HG03175 (cell line): ENCODE data around the gene EIF2B5.
"Not testable (repeated sequence)": the region's sequence is repeated elsewhere in the genome, so short reads cannot be mapped to it uniquely, and the experiment has no call there.

ENCODE experiments used
- ATAC-seq: cut with Tn5 transposase; IDR thresholded peaks from one replicate; pipeline ENCODE4 v1.9.1; 2021; ENCODE audit warnings: mild to moderate bottlenecking, moderate library complexity; ENCODE audit not compliant: unreplicated experiment

Gene EIF2B5

DNA sequence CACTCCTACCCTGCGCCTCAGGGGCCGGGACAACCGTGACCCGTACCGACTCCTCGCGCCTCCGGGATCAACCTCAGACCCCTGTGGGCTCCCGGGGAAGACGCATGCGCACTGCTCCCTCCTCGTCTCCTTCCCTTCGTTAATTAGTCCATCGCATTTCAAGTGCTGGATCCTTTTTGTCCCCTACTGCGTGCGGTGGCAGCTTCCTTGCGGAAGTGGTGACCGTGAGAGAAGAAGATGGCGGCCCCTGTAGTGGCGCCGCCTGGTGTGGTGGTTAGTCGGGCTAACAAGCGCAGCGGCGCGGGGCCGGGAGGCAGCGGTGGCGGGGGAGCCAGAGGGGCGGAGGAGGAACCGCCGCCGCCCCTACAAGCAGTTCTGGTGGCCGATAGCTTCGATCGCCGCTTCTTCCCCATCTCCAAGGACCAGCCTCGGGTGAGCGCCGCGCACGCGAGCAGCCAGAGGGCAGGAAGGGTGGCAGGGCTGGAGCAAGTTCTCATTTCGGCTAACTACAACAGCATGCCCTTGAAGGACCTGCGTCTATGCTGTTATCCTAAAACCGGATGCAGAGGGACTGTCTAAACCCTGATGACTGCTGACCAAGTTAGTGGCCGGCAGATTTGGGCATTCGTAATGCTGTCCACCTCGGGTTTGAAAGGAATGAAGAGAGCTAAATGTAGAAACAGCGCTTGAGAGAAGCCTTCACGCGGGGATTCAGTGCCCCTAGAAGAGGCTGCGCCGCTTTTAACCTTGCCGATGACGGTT lies at the start of gene EIF2B5:
Gene EIF2B5 (plus strand): TSS at position 210 of the 762 bp plus-strand sequence. CDS start 28 bp downstream, at position 238.
- ATAC-seq = peak; percentile 92

DNA sequence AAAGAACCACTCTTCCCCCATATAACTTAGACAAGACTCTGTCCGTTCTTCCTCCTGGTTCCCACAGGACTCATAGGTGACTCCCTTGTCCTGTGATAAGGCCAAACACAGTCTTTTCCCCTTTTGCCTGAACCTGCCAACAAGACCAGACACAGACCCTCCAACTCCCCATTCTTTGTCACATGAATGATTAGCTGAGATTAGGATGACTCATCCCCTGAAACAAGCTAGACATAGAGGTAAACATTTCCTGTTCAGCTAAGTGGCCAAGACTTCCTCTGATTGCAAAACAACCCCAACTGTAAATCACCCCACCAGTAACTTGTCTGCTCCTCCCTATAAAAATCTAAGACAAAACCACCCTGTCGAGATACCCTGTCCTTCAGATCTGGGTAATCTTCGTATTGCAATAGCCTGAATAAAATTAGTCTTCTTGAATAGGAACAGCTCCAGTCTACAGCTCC lies 49.7 kb upstream of the EIF2B5 start:
- ATAC-seq = no peak

GRCh38 chr3:184092199-184092598 lies 43.0 kb upstream of the EIF2B5 start:
- no peak for ATAC-seq

DNA sequence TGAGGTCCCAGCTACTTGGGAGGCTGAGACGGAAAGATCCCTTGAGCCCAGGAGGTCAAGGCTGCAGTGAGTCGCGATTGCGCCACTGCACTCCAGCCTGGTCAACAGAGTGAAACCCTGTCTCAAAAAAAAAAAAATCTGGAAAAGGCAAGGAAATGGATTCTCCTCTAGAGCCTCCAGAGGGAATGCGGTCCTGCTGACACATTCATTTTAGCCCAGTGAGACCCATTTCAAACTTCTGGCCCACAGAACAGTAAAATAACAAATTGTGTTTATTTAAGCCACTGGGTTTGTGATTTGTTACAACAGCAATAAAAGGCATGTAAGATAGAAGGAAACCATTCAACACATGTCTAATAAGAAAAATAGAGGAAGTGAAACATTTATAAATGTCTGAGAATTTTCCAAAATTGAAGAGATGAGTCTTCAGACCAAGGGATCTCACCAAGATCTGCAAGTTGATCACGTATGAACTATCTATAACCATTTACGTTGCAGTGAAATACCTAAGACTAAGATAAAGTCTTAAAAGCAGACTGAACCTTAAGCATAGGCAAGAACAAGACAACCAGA lies 38.3 kb upstream of the EIF2B5 start, which contains the start of gene HTR3E:
Gene HTR3E (plus strand): TSS at position 254 of the 573 bp plus-strand sequence. CDS start 466 bp downstream, outside the sequence.
- ATAC-seq = no peak

DNA sequence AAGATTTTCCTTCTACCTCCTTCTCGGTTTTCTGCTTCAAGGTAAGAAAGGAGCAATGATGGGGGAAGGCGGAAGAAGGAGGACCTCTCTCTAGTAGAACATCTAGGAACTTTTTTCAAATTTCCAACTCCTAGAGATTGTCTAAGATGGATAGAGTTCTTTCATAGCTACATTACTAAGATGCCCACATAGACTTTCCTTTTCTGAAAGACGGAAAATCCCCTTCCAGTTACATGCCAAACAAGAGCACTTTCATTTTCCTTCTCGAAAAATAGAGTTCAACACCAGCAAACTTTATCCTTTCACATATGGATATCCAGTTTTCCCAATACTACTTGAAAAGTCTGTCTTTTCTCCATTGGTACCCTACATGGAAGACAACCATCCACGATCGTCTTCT lies 37.6 kb upstream of the EIF2B5 start:
- no peak for ATAC-seq

DNA sequence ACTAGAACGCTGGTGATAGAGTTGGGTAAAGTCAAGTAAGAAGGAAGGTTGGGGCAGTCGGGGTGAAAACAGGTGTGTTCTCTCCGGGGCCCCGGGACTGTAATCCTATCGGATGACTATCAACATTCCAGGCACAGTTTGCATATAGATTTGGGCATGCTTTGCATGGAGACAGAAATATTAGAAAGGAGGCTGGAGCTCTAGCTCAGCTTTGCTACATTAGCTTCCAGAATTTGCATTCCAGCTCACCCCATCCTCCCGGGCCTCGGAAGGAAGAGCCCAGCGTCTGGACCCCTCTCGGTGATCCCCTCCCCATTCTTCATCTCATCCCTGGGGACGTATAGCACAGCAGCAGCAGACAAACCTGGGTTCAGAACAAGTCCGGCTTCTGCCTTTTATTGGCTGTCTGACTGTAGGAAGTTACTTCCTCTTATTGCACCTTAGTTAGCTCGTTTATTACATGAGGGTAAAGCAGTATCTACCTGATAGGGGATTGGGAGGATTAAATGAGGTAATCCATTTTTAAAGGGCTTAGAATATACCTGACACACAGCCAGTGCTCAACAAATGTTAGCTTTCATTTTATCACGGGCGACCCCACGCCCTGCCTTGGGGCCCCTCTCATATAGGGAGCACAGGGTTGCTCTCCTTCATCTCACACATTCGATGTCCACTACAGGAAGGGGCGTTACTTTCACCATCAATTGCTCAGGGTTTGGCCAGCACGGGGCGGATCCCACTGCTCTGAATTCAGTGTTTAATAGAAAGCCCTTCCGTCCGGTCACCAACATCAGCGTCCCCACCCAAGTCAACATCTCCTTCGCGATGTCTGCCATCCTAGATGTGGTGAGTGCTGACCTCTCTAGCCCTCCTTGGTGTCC lies 35.1 kb upstream of the EIF2B5 start:
- no peak for ATAC-seq

DNA sequence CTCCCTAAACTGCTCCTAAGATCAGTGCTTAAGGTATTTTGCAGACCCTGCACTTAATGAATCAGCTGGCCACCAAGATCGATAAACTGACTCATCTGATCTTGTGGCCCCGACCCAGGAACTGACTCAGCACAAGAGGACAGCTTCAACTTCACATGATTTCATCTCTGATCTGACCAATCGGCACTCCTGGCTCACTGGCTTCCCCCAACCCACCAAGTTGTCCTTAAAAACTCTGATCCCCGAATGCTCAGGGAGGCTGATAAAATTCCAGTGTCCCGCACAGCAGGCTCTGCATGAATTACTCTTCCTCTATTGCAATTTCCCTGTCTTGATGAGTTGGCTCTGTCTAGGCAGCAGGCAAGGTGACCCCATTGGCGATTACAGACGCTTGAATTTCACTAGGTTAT lies 24.8 kb upstream of the EIF2B5 start:
- no peak for ATAC-seq

GRCh38 chr3:184116017-184116416 lies 19.1 kb upstream of the EIF2B5 start:
- ATAC-seq = no peak

DNA sequence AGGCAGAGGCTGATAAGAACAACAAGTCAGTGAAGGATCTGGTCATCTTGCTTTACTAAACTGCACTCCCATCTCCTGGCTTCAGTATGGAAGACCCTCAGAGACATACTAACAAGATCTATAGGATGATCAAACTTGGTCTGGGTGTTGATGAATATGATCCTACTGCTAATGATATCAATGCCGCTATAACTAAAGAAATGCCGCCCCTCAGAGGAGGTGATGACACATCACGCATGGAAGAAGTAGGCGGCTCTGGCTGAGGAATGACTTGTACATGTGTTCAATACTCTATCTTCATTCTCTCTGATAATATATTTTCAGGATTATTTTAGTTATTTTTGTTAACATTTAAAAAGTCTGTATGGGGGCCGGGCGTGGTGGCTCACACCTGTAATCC lies 17.5 kb upstream of the EIF2B5 start:
- ATAC-seq = no peak

DNA sequence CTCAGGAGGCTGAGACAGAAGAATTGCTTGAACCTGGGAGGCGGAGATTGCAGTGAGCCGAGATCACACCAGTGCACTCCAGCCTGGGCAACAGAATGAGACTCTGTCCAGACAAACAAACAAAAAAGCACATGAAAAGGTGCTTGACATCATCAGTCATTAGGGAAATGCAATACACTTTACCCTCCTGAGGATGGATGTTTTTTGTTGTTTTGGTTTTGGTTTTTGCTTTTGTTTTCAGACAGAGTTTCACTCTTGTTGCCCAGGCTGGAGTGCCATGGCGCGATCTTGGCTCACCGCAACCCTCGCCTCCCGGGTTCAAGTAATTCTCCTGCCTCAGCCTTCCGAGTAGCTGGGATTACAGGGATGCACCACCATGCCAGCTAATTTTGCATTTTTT lies 14.1 kb upstream of the EIF2B5 start:
- ATAC-seq = not testable (repeated sequence)

GRCh38 chr3:184126006-184126405 lies 9.2 kb upstream of the EIF2B5 start:
- no peak for ATAC-seq

DNA sequence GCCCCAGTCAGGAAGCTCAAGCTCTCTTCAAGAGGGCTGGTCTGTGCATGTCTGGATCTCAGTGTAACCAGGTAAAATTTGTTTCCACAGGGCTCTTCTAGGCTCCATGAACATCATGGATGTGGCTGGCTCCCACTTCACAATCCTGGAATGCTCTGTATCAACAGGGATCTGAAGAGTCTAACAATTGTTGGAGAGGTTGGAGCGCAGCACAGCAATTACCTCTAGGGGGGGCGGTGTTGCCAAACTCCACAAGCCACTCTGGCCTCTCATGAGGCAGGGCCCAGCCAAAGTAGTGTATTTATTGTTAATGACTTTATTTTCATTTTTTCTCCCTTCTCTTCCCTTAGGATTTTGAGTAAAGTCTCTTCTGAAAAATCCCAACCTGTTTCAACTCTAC lies 6.1 kb upstream of the EIF2B5 start:
- no peak for ATAC-seq

DNA sequence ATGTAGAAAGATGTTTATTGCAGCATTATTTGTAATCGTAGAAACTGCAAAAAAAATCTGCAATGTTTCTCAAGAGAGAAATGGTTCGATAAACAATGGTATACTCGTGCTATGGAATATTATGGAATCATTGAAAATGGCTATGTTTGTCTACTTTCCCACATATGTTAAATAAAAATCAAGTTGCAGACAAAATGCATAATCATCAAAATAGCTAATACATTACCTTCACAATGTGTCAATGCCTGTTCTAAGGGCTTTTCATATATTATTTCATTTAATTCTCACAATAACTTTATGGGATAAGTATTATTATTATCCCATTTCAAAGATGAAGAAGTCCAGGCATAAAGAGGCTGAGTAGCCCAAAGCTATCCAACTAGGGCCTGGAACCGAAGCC lies 2.2 kb upstream of the EIF2B5 start:
- no peak for ATAC-seq

DNA sequence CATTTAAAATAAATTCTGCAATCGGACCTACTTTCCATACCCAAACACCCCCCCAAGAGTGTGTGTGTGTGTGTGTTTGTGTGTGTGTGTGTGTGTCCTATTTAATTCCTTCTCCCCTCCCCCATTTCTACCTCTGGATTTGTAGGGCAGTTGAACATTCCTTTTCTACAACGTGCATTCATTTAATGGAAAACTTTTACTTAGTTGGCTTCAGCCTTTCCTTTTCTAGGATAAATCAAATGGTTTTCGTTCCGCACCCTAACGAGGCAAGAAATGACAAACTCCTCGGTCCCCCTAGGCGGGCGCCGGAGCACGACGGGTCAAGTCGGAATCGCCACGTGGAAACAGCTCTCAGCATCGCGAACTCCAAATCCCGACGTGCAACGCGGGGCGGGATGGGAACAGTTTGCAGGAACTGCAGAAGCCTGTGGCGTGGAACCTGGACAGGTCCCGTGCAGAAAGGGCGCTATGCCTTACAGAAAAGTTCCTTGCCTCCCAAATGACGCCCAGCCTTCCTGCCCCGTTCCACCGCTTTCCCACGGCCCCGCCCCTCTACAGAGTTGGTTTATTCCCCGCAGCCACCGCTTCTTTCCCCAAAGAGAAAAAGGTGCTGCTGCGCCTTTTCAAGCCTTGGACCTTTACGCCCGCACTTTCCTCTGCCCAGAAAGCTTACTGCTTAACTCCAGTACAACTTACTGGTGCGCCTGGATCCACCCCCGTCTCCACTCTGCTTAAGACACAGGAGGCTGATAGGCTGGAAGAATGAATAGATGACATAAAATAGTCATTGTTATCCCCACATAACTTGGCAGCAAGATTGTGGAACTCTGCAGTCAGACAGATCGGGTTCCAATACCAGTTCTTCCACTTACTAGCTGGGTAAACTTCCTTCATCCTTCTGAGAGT lies 1.1 kb upstream of the EIF2B5 start:
- no peak for ATAC-seq

DNA sequence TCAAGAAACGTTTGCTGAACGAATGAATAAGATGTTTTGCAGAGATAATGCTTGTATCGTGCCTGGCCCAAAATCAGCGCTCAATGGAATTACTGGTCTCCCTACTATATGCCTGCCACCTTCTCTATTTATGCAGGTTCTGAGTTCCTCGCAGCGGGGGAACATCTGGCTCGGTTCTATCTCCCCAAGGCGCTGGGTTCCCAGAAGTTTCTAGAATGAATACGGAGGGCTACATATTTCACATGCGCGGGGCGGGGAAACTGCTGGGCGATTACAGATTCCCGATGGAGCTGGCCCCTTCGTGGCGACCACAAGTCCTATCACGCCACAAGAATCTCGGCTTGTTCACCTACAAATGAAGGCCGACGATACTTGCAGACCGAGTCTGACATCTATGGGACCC lies 411 bp upstream of the EIF2B5 start:
- ATAC-seq = peak; percentile 26

DNA sequence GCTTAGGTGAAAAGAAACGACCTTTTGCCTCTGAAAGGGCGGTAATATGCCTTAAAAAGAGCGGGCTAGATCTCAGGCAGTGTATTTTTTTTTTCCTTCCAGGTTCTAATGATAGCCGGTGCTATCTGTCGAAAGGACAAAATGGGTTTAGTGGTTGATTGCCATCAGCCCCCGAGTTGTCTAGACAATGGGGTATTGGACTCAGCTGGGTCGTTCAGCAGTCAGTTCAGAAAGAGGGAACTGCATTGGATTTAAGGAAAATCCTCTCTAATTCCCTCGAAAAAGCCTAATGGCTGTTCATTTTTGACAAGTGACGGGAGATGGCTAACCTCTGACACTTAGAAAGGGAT lies 728 bp downstream of the EIF2B5 start:
- ATAC-seq = no peak

DNA sequence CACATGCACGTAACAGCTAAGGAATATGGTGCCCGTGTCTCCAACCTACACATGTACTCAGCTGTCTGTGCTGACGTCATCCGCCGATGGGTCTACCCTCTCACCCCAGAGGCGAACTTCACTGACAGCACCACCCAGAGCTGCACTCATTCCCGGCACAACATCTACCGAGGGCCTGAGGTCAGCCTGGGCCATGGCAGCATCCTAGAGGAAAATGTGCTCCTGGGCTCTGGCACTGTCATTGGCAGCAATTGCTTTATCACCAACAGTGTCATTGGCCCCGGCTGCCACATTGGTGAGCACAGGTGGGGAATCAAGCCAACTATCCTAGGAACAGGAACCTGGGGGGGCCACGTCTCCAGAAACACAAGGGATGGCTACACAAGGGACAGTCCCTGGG lies 5.3 kb downstream of the EIF2B5 start:
- ATAC-seq = no peak

- no peak for ATAC-seq
Observed at GRCh38 chr3:184142199-184142598, 7.0 kb downstream of the EIF2B5 start.

DNA sequence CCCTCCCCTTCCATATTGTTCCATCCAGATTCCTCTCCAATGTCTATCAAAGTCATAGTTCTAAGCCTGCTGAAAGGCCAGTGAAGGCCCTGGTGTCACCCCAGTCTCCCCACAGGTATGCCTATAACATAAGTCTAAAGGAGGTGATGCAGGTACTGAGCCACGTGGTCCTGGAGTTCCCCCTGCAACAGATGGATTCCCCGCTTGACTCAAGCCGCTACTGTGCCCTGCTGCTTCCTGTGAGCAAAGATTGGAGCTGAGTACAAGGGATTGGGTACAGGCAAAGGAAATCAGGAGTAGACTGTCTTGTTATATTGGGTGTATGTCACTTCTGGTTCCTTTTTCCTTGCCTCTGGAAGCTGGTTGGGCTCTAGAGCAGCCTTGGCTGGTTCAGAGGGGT lies 8.2 kb downstream of the EIF2B5 start:
- ATAC-seq = no peak

GRCh38 chr3:184144505-184144904 lies 9.3 kb downstream of the EIF2B5 start:
- ATAC-seq = no peak

DNA sequence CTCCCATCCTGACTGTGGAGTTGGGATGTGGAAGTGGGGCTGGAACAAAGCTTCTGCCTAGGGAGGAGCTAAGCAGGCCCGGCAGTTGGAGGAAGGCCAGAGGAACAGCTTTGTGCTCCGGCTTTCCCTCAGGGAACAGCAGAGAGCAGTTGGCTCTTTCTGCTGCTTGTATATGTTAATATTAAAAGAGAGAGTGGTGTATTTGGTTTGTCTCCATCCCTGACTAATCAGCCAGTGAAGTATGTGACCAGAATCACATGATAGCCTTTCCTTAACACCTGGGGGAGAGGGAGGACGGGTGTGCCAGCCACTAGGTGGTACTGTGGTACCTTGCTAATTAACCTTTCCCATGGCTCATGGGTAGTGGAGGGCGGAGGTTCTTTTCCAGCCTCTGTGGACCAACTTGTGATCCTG lies 10.0 kb downstream of the EIF2B5 start:
- no peak for ATAC-seq
